Body of pancreas (tissue), 4 donors: Measurements from ENCODE around the gene C16orf74.

ENCODE experiments used
- CTCF ChIP-seq, 7 experiments: fragments of 450-650 bp in 4 of 7; fragments of 200-600 bp in 3 of 7; sonication (generic) in 3 of 7; IDR thresholded peaks; one replicate each; pipeline ENCODE4 v1.5.1; 2016 to 2019; ENCODE audit warnings: antibody characterized with exemption in 7 of 7
- POLR2A ChIP-seq, 3 donors: fragments of 450-650 bp; IDR thresholded peaks; one replicate each; pipeline ENCODE4 v1.6.1; 2016; ENCODE audit warnings: antibody characterized with exemption in 3 of 3, mild to moderate bottlenecking in 2 of 3

GRCh38 chr16:85683363-85683762 lies 67.5 kb downstream of the C16orf74 start:
- TF ChIP-seq CTCF (IDR thresholded peaks at IDR 0.05), result no peak
- TF ChIP-seq POLR2A (IDR thresholded peaks at IDR 0.05), result no peak
